Astrocyte (in vitro differentiated cells and primary cell): ENCODE data around the gene LPIN3. TPM values are rescaled to one million over a fixed set of nuclear protein-coding genes. Genes with fewer than 3 reads are reported as not detected.

Experiments used
- DNase-seq: peaks from one replicate; pipeline ENCODE4 v3.0.0-alpha.2; 2010; ENCODE audit warnings: low read depth
- FAIRE-seq: peaks from 2 replicates; lab custom pipeline; 2011; peaks lifted over from hg19 to GRCh38; lab: Jason Lieb, UNC
- H2AFZ ChIP-seq: 2 replicates; pipeline ENCODE4 v1.6.0; 2012; ENCODE audit warnings: low read depth, low read length, inconsistent platforms
- H3K27ac ChIP-seq: 2 replicates; pipeline ENCODE4 v1.5.1; 2011; ENCODE audit warnings: low read depth, low read length, inconsistent platforms
- H3K27me3 ChIP-seq: 2 replicates; pipeline ENCODE4 v1.6.0; 2011; ENCODE audit warnings: low read length, inconsistent platforms; ENCODE audit not compliant: insufficient read depth
- H3K36me3 ChIP-seq: 2 replicates; pipeline ENCODE4 v1.5.1; 2011; ENCODE audit warnings: low read length, inconsistent platforms; ENCODE audit not compliant: insufficient read depth
- H3K4me1 ChIP-seq: 2 replicates; pipeline ENCODE4 v1.5.1; 2011; ENCODE audit warnings: low read length, inconsistent platforms; ENCODE audit not compliant: insufficient read depth
- H3K4me2 ChIP-seq: 2 replicates; pipeline ENCODE4 v1.6.0; 2012; ENCODE audit warnings: low read length, inconsistent platforms
- H3K4me3 ChIP-seq: 2 replicates; pipeline ENCODE4 v1.5.1; 2011; ENCODE audit warnings: low read depth, mild to moderate bottlenecking, low read length, inconsistent platforms; ENCODE audit not compliant: insufficient read depth
- H3K79me2 ChIP-seq: 2 replicates; pipeline ENCODE4 v1.6.0; 2012; ENCODE audit warnings: mild to moderate bottlenecking, low read length, inconsistent platforms; ENCODE audit not compliant: insufficient read depth
- H3K9ac ChIP-seq: 2 replicates; pipeline ENCODE4 v1.6.0; 2012; ENCODE audit warnings: mild to moderate bottlenecking, low read length, inconsistent platforms
- H3K9me3 ChIP-seq: 2 replicates; pipeline ENCODE4 v1.5.1; 2012; ENCODE audit warnings: low read depth, mild to moderate bottlenecking, low read length, inconsistent platforms; ENCODE audit not compliant: insufficient read depth
- H4K20me1 ChIP-seq: 2 replicates; pipeline ENCODE4 v1.6.0; 2012; ENCODE audit warnings: low read length, inconsistent platforms; ENCODE audit not compliant: insufficient read depth
- H3K27ac Mint-ChIP-seq: one replicate; pipeline ENCODE4 v1.8.0; 2021; ENCODE audit warnings: mild to moderate bottlenecking, mixed read lengths; ENCODE audit not compliant: unreplicated experiment
- H3K27me3 Mint-ChIP-seq: one replicate; pipeline ENCODE4 v1.8.0; 2021; ENCODE audit warnings: low read depth, mixed read lengths; ENCODE audit not compliant: unreplicated experiment
- H3K36me3 Mint-ChIP-seq: one replicate; pipeline ENCODE4 v1.8.0; 2021; ENCODE audit warnings: low read depth, mixed read lengths; ENCODE audit not compliant: unreplicated experiment
- H3K4me1 Mint-ChIP-seq: one replicate; pipeline ENCODE4 v1.8.0; 2021; ENCODE audit warnings: low read depth, mixed read lengths; ENCODE audit not compliant: unreplicated experiment
- H3K4me3 Mint-ChIP-seq: one replicate; pipeline ENCODE4 v1.8.0; 2021; ENCODE audit warnings: mild to moderate bottlenecking, moderate library complexity, mixed read lengths; ENCODE audit not compliant: unreplicated experiment
- H3K9me3 Mint-ChIP-seq: one replicate; pipeline ENCODE4 v1.8.0; 2021; ENCODE audit warnings: mild to moderate bottlenecking, mixed read lengths; ENCODE audit not compliant: unreplicated experiment
- EZH2 ChIP-seq: IDR thresholded peaks from 2 replicates; pipeline ENCODE4 v1.6.1; 2012; ENCODE audit warnings: mild to moderate bottlenecking, low read length, inconsistent platforms; ENCODE audit not compliant: insufficient read depth
- total RNA-seq: library from RNA; stranded (reverse); gene quantifications from 2 replicates; pipeline ENCODE4 v1.2.1, GENCODE V29; 2021
- TF ChIP-seq, protein P1 (sequence below): IDR thresholded peaks from 2 replicates; pipeline ENCODE4 v1.5.1; 2011; ENCODE audit warnings: low read depth, mild to moderate bottlenecking, inconsistent platforms, low read length, moderate library complexity; ENCODE audit not compliant: insufficient read depth

LPIN3 gene
- total RNA-seq, 1 donor from 2014 or later: 18.0 TPM

DNA sequence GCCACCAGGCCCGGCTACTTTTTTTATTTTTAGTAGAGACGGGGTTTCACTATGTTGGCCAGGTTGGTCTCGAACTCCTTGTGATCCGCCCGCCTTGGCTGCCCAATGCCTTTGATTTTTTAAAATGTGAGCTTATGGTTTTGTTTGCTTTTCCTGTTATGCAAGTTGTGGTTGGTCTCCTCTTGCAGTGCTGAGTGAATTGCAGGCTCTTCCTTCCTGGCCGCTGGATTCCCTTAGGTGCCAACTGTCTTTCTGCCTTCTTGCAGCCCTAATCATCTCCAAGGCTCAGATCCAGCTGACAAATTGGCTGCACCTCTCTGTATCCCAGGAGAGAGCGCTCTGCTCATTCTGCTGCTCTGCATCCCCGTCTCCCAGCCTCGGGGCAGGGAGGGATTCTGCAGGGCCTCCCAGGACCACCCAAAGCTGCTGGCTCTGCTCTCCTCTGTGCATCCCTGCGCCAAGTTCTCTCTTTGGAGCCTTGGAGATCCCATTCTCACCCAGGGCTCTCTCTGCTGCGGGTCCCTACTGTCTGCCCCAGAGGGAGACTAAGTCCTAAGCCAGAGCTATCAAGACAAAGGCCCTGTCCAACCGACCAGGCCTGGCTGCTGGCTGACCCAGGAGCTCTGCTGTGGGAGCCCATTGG, 40.1 kb downstream of the LPIN3 start:
- no peak overlapping the region for H3K27ac ChIP-seq
- H3K4me2 ChIP-seq: no peak overlapping the region
- H3K79me2 ChIP-seq: no peaks in the 10 kb centered on the region
- no peak overlapping the region for H3K9ac ChIP-seq
- H3K27me3 ChIP-seq: peaks cover 8% of the 10 kb centered on the region
- H3K27ac Mint-ChIP-seq: no peak overlapping the region
- H3K4me1 ChIP-seq: no peaks in the 10 kb centered on the region
- H3K9me3 ChIP-seq: no peaks in the 10 kb centered on the region
- H3K36me3 Mint-ChIP-seq: no peaks in the 10 kb centered on the region
- no peaks in the 10 kb centered on the region for H3K4me1 Mint-ChIP-seq
- H3K27me3 Mint-ChIP-seq: peaks cover 52% of the 10 kb centered on the region
- H4K20me1 ChIP-seq: no peaks in the 10 kb centered on the region
- TF ChIP-seq, protein P1, sequence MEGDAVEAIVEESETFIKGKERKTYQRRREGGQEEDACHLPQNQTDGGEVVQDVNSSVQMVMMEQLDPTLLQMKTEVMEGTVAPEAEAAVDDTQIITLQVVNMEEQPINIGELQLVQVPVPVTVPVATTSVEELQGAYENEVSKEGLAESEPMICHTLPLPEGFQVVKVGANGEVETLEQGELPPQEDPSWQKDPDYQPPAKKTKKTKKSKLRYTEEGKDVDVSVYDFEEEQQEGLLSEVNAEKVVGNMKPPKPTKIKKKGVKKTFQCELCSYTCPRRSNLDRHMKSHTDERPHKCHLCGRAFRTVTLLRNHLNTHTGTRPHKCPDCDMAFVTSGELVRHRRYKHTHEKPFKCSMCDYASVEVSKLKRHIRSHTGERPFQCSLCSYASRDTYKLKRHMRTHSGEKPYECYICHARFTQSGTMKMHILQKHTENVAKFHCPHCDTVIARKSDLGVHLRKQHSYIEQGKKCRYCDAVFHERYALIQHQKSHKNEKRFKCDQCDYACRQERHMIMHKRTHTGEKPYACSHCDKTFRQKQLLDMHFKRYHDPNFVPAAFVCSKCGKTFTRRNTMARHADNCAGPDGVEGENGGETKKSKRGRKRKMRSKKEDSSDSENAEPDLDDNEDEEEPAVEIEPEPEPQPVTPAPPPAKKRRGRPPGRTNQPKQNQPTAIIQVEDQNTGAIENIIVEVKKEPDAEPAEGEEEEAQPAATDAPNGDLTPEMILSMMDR: no peak
- no peak for TF ChIP-seq EZH2
- no peaks in the 10 kb centered on the region for H3K36me3 ChIP-seq
- no peaks in the 10 kb centered on the region for H3K9me3 Mint-ChIP-seq
- no peak for FAIRE-seq
- H2AFZ ChIP-seq: no peak overlapping the region
- no peak overlapping the region for H3K4me3 Mint-ChIP-seq
- no peak for DNase-seq
- H3K4me3 ChIP-seq: no peak overlapping the region

DNA sequence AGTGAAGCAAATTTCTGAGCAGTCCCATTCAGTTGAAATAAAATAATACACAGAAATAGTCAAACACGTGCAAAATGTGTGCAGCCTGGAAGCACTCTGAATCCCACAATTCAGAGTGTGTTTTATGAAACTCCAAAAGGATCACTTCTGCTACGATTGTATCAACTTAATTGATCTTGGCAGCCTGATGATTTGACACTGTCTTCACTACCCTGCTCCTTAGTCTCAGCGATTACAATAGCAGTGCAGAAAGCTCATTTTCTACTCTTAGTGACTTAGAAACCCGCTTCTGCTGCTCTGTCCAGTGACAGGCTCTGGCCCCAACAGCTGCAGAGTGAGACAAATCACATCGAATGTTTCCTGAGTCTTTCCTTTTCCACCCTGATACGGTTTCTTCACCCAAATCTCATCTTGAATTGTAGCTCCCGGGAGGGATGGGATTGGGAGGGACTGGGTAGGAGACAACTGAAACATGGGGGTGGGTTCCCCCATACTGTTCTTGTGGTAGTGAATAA, 42.2 kb downstream of the LPIN3 start:
- TF ChIP-seq, protein P1: no peak
- DNase-seq: no peak

More for the DNA sequence above, 42.2 kb downstream of the LPIN3 start:
- no peak overlapping the region for H3K4me3 Mint-ChIP-seq
- Histone ChIP-seq H2AFZ (no peak overlapping the region), H3K79me2 (no peaks in the 10 kb centered on the region), H3K4me1 (no peaks in the 10 kb centered on the region), H3K27me3 (peaks cover 8% of the 10 kb centered on the region), H3K4me3 (no peak overlapping the region), H3K9me3 (no peaks in the 10 kb centered on the region), H3K27ac (no peak overlapping the region), H3K4me2 (no peak overlapping the region), H3K36me3 (no peaks in the 10 kb centered on the region), H4K20me1 (no peaks in the 10 kb centered on the region), H3K9ac (no peak overlapping the region)
- H3K27me3 Mint-ChIP-seq: peaks cover 46% of the 10 kb centered on the region
- no peaks in the 10 kb centered on the region for H3K9me3 Mint-ChIP-seq
- no peaks in the 10 kb centered on the region for H3K36me3 Mint-ChIP-seq
- FAIRE-seq: no peak
- H3K4me1 Mint-ChIP-seq: no peaks in the 10 kb centered on the region
- H3K27ac Mint-ChIP-seq: no peak overlapping the region
